GM12864 (cell line): Measurements from ENCODE around the gene ASCC1.
A peak's percentile ranks its signal among the peaks of the same experiment; 100 is the strongest.
"Not testable (repeated sequence)": the region's sequence is repeated elsewhere in the genome, so short reads cannot be mapped to it uniquely, and the experiment has no call there.

ENCODE experiments used
- DNase-seq: peaks from one replicate; pipeline ENCODE4 v3.0.0-alpha.2; 2011; ENCODE audit warnings: low read depth
- H3K4me3 ChIP-seq: 2 replicates; pipeline ENCODE4 v1.5.1; 2011; ENCODE audit warnings: mild to moderate bottlenecking, low read depth, low read length, control low read depth
- CTCF ChIP-seq: IDR thresholded peaks from 2 replicates; pipeline ENCODE4 v1.5.1; 2011; ENCODE audit warnings: low read depth, mild to moderate bottlenecking, moderate library complexity, low read length, control low read depth, inconsistent platforms; ENCODE audit errors: missing control alignments

Gene ASCC1

GRCh38 chr10:72227826-72228225 lies 11.8 kb upstream of the ASCC1 start:
- no peak overlapping the region for H3K4me3 ChIP-seq
- no peak for TF ChIP-seq CTCF
- no peak for DNase-seq

- DNase-seq, result no peak
- TF ChIP-seq CTCF, result no peak
- H3K4me3 ChIP-seq, result no peak overlapping the region
Measured at GRCh38 chr10:72226418-72227027, 10.4 kb upstream of the ASCC1 start.

- not testable (repeated sequence) for DNase-seq
Measured at GRCh38 chr10:72224191-72224590, 8.1 kb upstream of the ASCC1 start.

GRCh38 chr10:72223743-72224101 lies 7.6 kb upstream of the ASCC1 start:
- H3K4me3 ChIP-seq, result no peak overlapping the region
- DNase-seq, result no peak
- no peak for TF ChIP-seq CTCF

More at GRCh38 chr10:72224191-72224590, 8.1 kb upstream of the ASCC1 start:
- not testable (repeated sequence) for H3K4me3 ChIP-seq

GRCh38 chr10:72221278-72221677 lies 5.2 kb upstream of the ASCC1 start:
- H3K4me3 ChIP-seq, result no peak overlapping the region
- no peak for TF ChIP-seq CTCF
- DNase-seq, result no peak

GRCh38 chr10:72220637-72221036 lies 4.6 kb upstream of the ASCC1 start:
- no peak for DNase-seq
- TF ChIP-seq CTCF, result no peak
- no peak overlapping the region for H3K4me3 ChIP-seq

- TF ChIP-seq CTCF, result no peak
- peak overlapping the region; percentile 30; the same call in 1 of the 2 replicates for H3K4me3 ChIP-seq
- DNase-seq, result no peak
Measured at GRCh38 chr10:72219235-72219814, 3.2 kb upstream of the ASCC1 start.
